ENCODE results near the gene DKC1.
A peak's percentile ranks its signal among the peaks of the same experiment; 100 is the strongest.
"Not testable (repeated sequence)": the region's sequence is repeated elsewhere in the genome, so short reads cannot be mapped to it uniquely, and the experiment has no call there.

DKC1 gene

GRCh38 chrX:154795016-154795415 is 32.4 kb downstream of the DKC1 start:
- no peak for DNase-seq

GRCh38 chrX:154797006-154797405 is 34.3 kb downstream of the DKC1 start:
- DNase-seq = no peak

- peak; percentile 4 for DNase-seq
Observed at GRCh38 chrX:154799556-154800348, 37.1 kb downstream of the DKC1 start.

- DNase-seq = no peak
Observed at GRCh38 chrX:154800478-154801210, 38.0 kb downstream of the DKC1 start.

GRCh38 chrX:154802947-154803346 is 40.3 kb downstream of the DKC1 start:
- DNase-seq = no peak

- no peak for DNase-seq
Observed at GRCh38 chrX:154804261-154804956, 41.7 kb downstream of the DKC1 start.

- DNase-seq = no peak
Observed at GRCh38 chrX:154804957-154805695, 42.5 kb downstream of the DKC1 start, which contains the start of gene MPP1. TSS of gene MPP1 (minus strand) at chrX:154805485. CDS start at chrX:154805373, 112 bp downstream.

- DNase-seq = no peak
Observed at GRCh38 chrX:154805696-154806091, 43.0 kb downstream of the DKC1 start.

GRCh38 chrX:154806837-154807501 is 44.3 kb downstream of the DKC1 start:
- no peak for DNase-seq

- no peak for DNase-seq
Observed at GRCh38 chrX:154809939-154810665, 47.4 kb downstream of the DKC1 start.

- no peak for DNase-seq
Observed at GRCh38 chrX:154812341-154813101, 49.9 kb downstream of the DKC1 start.

- DNase-seq = no peak
Observed at GRCh38 chrX:154813801-154814200, 51.1 kb downstream of the DKC1 start.

GRCh38 chrX:154815274-154815818 is 52.7 kb downstream of the DKC1 start:
- no peak for DNase-seq

- DNase-seq = not testable (repeated sequence)
Observed at GRCh38 chrX:154816326-154816898, 53.7 kb downstream of the DKC1 start.

- DNase-seq = not testable (repeated sequence)
Observed at GRCh38 chrX:154817048-154817618, 54.5 kb downstream of the DKC1 start.

GRCh38 chrX:154818916-154819770 is 56.5 kb downstream of the DKC1 start:
- no peak for DNase-seq

GRCh38 chrX:154819771-154820341 is 57.2 kb downstream of the DKC1 start:
- DNase-seq = no peak

GRCh38 chrX:154821523-154821922 is 58.9 kb downstream of the DKC1 start:
- no peak for DNase-seq
